ENCODE measurements around the gene SRD5A2.

SRD5A2 gene

DNA sequence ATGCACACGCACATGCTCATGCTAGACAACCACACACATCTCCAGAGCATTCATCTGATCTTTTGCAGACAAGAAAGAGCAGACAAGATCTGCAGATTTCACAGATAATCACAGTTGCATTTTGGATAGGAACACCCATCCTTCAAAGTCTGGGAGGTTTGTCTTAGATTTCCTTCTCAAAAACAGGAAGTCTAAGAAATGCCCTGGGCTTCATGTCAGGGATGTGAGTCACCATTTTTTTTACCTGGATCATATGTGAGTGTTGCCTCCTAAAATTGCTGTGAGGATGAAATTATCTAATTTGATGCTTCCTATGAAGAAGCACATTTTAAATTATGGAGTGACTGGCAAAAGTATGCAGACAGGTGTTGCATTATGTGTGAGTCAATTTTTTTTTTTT, 46.1 kb downstream of the SRD5A2 start:
- H3K9ac ChIP-seq (ENCODE audit: low read length in 2 of 2): no peak overlapping the region
- H3K27ac ChIP-seq (ENCODE audit: low read length): no peak overlapping the region
- no peaks in the 10 kb centered on the region for H3K4me1 ChIP-seq (ENCODE audit: control insufficient read depth, insufficient read depth, low read length)
- no peak overlapping the region for H3K4me3 ChIP-seq (ENCODE audit: low read length in 2 of 2)
- no peaks in the 10 kb centered on the region for H3K36me3 ChIP-seq (ENCODE audit: control insufficient read depth in 2 of 2, insufficient read depth in 2 of 2, low read length in 2 of 2)
- H3K27me3 ChIP-seq (ENCODE audit: control insufficient read depth in 1 of 2, insufficient read depth in 2 of 2, low read length in 2 of 2): peaks cover 0 to 2% of the 10 kb centered on the region in 2 donors
- no peaks in the 10 kb centered on the region for H3K9me3 ChIP-seq (ENCODE audit: control insufficient read depth in 2 of 2, low read length in 2 of 2)

DNA sequence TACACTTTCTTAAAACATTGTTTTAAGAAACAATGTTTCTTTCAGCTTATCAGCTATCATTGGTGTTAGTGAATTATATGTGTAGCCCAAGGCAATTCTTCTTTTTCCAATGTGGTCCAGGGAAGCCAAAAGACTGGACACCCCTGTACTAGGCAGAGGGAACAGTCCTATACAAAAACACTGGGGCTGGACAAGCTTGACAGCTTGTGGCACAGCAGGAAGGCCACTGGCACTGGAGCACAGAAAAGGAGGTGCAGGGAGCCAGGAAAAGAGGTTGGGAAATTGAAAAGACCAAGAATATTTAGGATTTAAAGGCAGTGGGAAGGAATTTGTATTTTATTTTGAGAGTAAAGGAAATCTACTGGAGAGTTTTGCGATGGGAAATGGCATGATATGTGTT, 47.7 kb downstream of the SRD5A2 start:
- Histone ChIP-seq H3K4me3 (ENCODE audit: low read length in 2 of 2) (no peak overlapping the region), H3K36me3 (ENCODE audit: control insufficient read depth in 2 of 2, insufficient read depth in 2 of 2, low read length in 2 of 2) (no peaks in the 10 kb centered on the region), H3K27ac (ENCODE audit: low read length) (no peak overlapping the region), H3K9ac (ENCODE audit: low read length in 2 of 2) (no peak overlapping the region), H3K27me3 (ENCODE audit: control insufficient read depth in 1 of 2, insufficient read depth in 2 of 2, low read length in 2 of 2) (peaks cover 0 to 2% of the 10 kb centered on the region in 2 donors), H3K9me3 (ENCODE audit: control insufficient read depth in 2 of 2, low read length in 2 of 2) (no peaks in the 10 kb centered on the region), H3K4me1 (ENCODE audit: control insufficient read depth, insufficient read depth, low read length) (no peaks in the 10 kb centered on the region)

DNA sequence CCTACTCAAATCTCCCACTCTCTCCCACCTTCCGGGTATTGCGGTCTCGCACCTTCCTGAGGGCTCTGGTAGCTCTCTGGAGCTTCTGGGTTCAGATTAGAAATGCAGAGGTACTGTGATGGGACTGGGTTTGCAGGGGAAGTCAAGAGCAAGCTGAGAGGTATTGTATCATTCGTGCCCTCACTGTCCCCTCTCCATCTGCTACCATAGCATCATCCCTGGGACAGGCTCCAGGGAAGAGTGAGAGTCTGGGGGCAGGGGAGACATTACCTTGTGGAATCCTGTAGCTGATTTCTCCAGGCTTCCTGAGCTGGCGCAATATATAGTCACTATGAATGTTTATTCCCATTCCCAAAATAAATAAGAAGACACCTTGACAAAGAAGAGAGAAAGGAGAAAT, 49.6 kb downstream of the SRD5A2 start:
- Histone ChIP-seq H3K27me3 (ENCODE audit: control insufficient read depth in 1 of 2, insufficient read depth in 2 of 2, low read length in 2 of 2) (peaks cover 0 to 2% of the 10 kb centered on the region in 2 donors), H3K4me3 (ENCODE audit: low read length in 2 of 2) (no peak overlapping the region), H3K9me3 (ENCODE audit: control insufficient read depth in 2 of 2, low read length in 2 of 2) (no peaks in the 10 kb centered on the region), H3K9ac (ENCODE audit: low read length in 2 of 2) (no peak overlapping the region), H3K36me3 (ENCODE audit: control insufficient read depth in 2 of 2, insufficient read depth in 2 of 2, low read length in 2 of 2) (no peaks in the 10 kb centered on the region), H3K4me1 (ENCODE audit: control insufficient read depth, insufficient read depth, low read length) (no peaks in the 10 kb centered on the region), H3K27ac (ENCODE audit: low read length) (no peak overlapping the region)

DNA sequence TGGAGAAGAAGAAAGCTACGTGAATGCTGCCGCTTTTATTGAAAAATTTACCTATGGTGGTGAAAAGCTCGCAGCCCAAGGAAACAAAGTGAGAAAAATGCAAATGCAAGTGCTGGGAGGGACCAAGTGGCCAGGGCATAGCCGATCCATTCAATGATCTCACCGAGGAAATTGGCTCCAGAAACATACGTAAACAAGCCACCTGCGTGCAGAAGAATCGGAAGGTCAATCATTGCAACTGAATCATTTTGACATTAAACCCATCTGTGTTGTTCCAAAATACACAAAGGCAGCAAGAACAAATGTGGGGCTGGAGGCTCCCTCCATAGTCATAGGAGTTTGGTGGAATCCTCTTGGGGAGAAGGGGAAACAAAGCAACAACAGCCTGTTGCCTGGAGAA, 51.5 kb downstream of the SRD5A2 start:
- H3K9me3 ChIP-seq (ENCODE audit: control insufficient read depth in 2 of 2, low read length in 2 of 2): no peaks in the 10 kb centered on the region
- H3K36me3 ChIP-seq (ENCODE audit: control insufficient read depth in 2 of 2, insufficient read depth in 2 of 2, low read length in 2 of 2): no peaks in the 10 kb centered on the region
- peaks cover 0 to 4% of the 10 kb centered on the region in 2 donors for H3K27me3 ChIP-seq (ENCODE audit: control insufficient read depth in 1 of 2, insufficient read depth in 2 of 2, low read length in 2 of 2)
- no peak overlapping the region for H3K27ac ChIP-seq (ENCODE audit: low read length)
- H3K9ac ChIP-seq (ENCODE audit: low read length in 2 of 2): no peak overlapping the region
- H3K4me3 ChIP-seq (ENCODE audit: low read length in 2 of 2): no peak overlapping the region
- no peaks in the 10 kb centered on the region for H3K4me1 ChIP-seq (ENCODE audit: control insufficient read depth, insufficient read depth, low read length)

DNA sequence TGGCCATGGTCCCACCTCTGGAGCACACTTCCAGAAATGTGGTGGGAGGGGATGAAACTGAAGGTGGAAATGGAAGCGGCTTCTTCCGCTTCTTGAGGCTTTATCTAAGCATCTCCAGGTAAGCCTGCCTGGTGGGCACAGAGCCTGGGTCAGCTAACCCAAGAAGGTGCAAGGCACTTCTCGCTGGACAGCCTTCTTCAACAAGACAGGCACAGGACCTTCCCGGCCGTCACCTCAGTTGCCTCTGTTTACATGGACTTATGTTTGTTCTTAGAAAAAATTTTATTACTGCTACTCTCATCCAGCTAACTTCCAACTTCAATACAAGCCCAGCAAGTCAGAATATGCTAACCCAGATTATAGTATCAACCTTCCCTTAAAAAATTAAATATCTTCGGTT, 51.9 kb downstream of the SRD5A2 start:
- no peaks in the 10 kb centered on the region for H3K36me3 ChIP-seq (ENCODE audit: control insufficient read depth in 2 of 2, insufficient read depth in 2 of 2, low read length in 2 of 2)
- no peak overlapping the region for H3K27ac ChIP-seq (ENCODE audit: low read length)

DNA sequence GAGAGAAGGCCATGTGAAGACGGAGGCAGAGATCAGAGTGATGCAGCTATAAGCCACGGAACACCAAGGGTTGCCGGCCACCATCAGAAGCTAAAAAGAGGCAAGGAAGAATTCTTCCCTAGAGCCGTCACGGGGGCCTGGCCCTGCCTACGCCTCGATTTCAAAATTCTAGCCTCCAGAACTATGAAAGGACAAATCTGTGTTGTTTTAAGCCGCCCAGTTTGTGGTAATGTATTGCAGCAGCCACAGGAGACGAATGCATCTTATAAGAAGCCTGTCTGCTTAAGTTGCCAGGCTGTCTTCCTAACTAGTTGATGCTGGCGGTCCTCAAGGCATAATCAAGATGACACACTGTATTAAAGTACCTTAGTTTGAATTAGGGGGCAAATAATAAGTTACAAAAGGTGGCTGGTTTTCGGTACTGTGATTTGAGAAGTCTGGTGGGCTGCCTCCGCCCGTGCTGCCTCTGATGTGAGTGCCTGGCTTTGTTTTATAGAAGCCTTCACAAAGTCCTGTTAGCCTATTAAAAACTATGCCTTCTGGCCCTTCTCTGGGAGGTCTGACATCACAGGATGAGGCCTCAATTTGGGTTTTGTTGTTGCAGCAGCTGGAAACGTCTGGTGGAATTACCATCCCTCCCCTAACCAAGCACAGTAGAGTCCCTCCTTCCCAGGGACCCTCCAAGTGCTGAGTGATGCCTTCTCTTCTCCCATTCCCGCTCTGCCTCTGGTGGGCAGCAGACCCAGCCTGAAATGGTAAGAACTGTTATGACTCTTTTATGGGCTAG, 53.6 kb downstream of the SRD5A2 start:
- Histone ChIP-seq H3K27me3 (ENCODE audit: control insufficient read depth in 1 of 2, insufficient read depth in 2 of 2, low read length in 2 of 2) (peaks cover 2 to 4% of the 10 kb centered on the region in 2 donors), H3K4me1 (ENCODE audit: control insufficient read depth, insufficient read depth, low read length) (no peaks in the 10 kb centered on the region), H3K27ac (ENCODE audit: low read length) (no peak overlapping the region), H3K9ac (ENCODE audit: low read length in 2 of 2) (no peak overlapping the region), H3K36me3 (ENCODE audit: control insufficient read depth in 2 of 2, insufficient read depth in 2 of 2, low read length in 2 of 2) (no peaks in the 10 kb centered on the region), H3K9me3 (ENCODE audit: control insufficient read depth in 2 of 2, low read length in 2 of 2) (no peaks in the 10 kb centered on the region), H3K4me3 (ENCODE audit: low read length in 2 of 2) (no peak overlapping the region)

More for the DNA sequence above, 51.9 kb downstream of the SRD5A2 start:
- H3K4me1 ChIP-seq (ENCODE audit: control insufficient read depth, insufficient read depth, low read length): no peaks in the 10 kb centered on the region
- no peak overlapping the region for H3K9ac ChIP-seq (ENCODE audit: low read length in 2 of 2)
- H3K4me3 ChIP-seq (ENCODE audit: low read length in 2 of 2): no peak overlapping the region
- H3K9me3 ChIP-seq (ENCODE audit: control insufficient read depth in 2 of 2, low read length in 2 of 2): no peaks in the 10 kb centered on the region
- peaks cover 0 to 4% of the 10 kb centered on the region in 2 donors for H3K27me3 ChIP-seq (ENCODE audit: control insufficient read depth in 1 of 2, insufficient read depth in 2 of 2, low read length in 2 of 2)

DNA sequence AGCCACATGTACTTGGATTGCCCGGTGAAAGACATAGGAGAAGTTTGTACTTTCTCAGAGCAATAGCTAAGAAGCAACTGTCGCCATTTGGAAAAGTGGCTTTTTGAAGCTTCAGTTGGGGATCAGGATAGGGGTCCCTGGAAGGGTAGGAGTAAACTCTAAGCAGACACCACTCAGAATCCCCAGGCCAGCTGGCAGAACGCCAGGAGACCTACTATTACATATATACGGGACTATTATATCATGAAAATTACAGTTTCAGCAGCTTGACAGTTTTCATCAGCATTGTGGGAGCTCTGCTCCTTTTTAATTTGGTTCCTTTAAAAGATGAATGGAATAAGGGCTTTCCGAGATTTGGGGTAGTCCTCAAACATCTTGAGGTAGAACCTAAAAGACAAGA, 54.9 kb downstream of the SRD5A2 start:
- Histone ChIP-seq H3K27me3 (ENCODE audit: control insufficient read depth in 1 of 2, insufficient read depth in 2 of 2, low read length in 2 of 2) (peaks cover 2 to 3% of the 10 kb centered on the region in 2 donors), H3K27ac (ENCODE audit: low read length) (no peak overlapping the region), H3K36me3 (ENCODE audit: control insufficient read depth in 2 of 2, insufficient read depth in 2 of 2, low read length in 2 of 2) (no peaks in the 10 kb centered on the region), H3K4me3 (ENCODE audit: low read length in 2 of 2) (no peak overlapping the region), H3K9ac (ENCODE audit: low read length in 2 of 2) (no peak overlapping the region), H3K4me1 (ENCODE audit: control insufficient read depth, insufficient read depth, low read length) (no peaks in the 10 kb centered on the region), H3K9me3 (ENCODE audit: control insufficient read depth in 2 of 2, low read length in 2 of 2) (no peaks in the 10 kb centered on the region)

DNA sequence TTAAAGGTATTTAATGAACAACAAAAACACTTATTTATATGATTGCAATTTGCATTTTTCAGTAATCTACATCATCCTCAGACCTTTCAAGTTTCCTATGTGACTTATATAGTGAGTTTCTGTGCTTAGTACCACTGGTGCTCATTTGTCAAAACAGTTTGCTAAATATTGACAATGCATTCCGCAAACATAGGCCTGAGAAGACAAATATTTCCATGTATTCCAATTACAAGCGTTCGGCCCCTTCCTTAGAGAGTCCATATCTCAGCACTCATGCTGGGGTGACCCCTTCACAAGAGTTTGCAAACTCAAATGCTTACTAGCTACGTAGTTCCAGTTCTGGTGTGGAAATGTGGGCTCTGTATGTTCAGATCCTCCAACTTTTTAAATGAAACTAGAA, 56.1 kb downstream of the SRD5A2 start:
- Histone ChIP-seq H3K27me3 (ENCODE audit: control insufficient read depth in 1 of 2, insufficient read depth in 2 of 2, low read length in 2 of 2) (peaks cover 2 to 3% of the 10 kb centered on the region in 2 donors), H3K36me3 (ENCODE audit: control insufficient read depth in 2 of 2, insufficient read depth in 2 of 2, low read length in 2 of 2) (no peaks in the 10 kb centered on the region), H3K4me3 (ENCODE audit: low read length in 2 of 2) (no peak overlapping the region), H3K4me1 (ENCODE audit: control insufficient read depth, insufficient read depth, low read length) (no peaks in the 10 kb centered on the region), H3K27ac (ENCODE audit: low read length) (no peak overlapping the region), H3K9me3 (ENCODE audit: control insufficient read depth in 2 of 2, low read length in 2 of 2) (no peaks in the 10 kb centered on the region), H3K9ac (ENCODE audit: low read length in 2 of 2) (no peak overlapping the region)

DNA sequence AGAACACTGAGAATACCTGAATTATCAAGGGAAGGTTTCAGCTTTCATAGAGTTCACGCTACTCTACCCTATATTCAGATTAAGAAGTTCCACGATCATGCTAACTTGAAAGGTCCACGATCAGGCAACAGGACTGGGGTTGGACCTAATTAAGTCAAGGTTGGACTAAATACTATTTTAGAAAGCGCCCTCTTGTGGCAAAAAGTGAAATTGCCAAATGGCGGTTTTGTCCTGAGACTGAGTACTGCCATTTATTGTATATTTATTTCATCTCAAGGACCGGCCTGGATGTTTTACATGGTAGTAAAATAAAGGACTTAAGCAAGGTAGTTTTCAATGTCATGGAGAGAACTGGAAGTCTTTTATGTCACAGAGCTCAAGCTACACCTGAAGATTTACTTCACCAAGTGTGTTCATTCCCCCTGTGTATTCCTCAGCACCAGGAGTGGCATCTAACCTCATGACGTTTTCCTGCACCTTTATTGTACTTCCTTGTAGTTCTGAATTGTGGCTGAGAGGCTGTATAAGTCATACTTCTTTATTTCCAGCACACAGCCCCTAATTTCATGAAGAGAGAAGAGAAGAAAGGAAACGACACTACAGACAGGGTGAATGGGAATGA, 56.8 kb downstream of the SRD5A2 start:
- no peak overlapping the region for H3K9ac ChIP-seq (ENCODE audit: low read length in 2 of 2)
- no peaks in the 10 kb centered on the region for H3K9me3 ChIP-seq (ENCODE audit: control insufficient read depth in 2 of 2, low read length in 2 of 2)
- no peak overlapping the region for H3K27ac ChIP-seq (ENCODE audit: low read length)
- peaks cover 2 to 3% of the 10 kb centered on the region in 2 donors for H3K27me3 ChIP-seq (ENCODE audit: control insufficient read depth in 1 of 2, insufficient read depth in 2 of 2, low read length in 2 of 2)
- no peaks in the 10 kb centered on the region for H3K4me1 ChIP-seq (ENCODE audit: control insufficient read depth, insufficient read depth, low read length)
- H3K36me3 ChIP-seq (ENCODE audit: control insufficient read depth in 2 of 2, insufficient read depth in 2 of 2, low read length in 2 of 2): no peaks in the 10 kb centered on the region
- H3K4me3 ChIP-seq (ENCODE audit: low read length in 2 of 2): no peak overlapping the region

DNA sequence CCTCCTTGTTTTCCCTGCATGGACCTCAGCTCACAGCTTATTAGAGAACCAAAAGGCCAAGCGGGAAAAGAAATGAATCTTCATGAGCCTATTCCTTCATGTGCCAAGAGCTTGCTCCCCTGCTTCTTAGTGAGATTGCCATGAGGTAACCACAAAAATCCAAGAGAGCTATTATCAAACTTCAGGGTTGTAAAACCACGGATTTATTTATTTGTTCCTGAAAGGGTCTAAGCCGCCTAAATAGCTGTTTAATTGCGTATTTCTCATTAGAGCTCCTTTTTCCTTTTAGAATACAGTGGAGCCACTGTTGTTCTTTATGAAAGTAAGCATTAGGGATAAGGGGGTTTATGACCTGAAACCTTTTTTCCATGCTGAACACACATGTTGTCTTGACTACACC, 58.0 kb downstream of the SRD5A2 start:
- peaks cover 2 to 3% of the 10 kb centered on the region in 2 donors for H3K27me3 ChIP-seq (ENCODE audit: control insufficient read depth in 1 of 2, insufficient read depth in 2 of 2, low read length in 2 of 2)
- H3K9ac ChIP-seq (ENCODE audit: low read length in 2 of 2): no peak overlapping the region
- no peak overlapping the region for H3K4me3 ChIP-seq (ENCODE audit: low read length in 2 of 2)
- no peaks in the 10 kb centered on the region for H3K9me3 ChIP-seq (ENCODE audit: control insufficient read depth in 2 of 2, low read length in 2 of 2)
- no peak overlapping the region for H3K27ac ChIP-seq (ENCODE audit: low read length)
- H3K36me3 ChIP-seq (ENCODE audit: control insufficient read depth in 2 of 2, insufficient read depth in 2 of 2, low read length in 2 of 2): no peaks in the 10 kb centered on the region
- no peaks in the 10 kb centered on the region for H3K4me1 ChIP-seq (ENCODE audit: control insufficient read depth, insufficient read depth, low read length)

Data from stomach smooth muscle (tissue), 2 donors.